HG03064 (cell line): Measurements from ENCODE around the gene CCNL2.
"Not testable (repeated sequence)": the region's sequence is repeated elsewhere in the genome, so short reads cannot be mapped to it uniquely, and the experiment has no call there.

Experiments
- ATAC-seq: cut with Tn5 transposase; IDR thresholded peaks from one replicate; pipeline ENCODE4 v1.9.1; 2021; ENCODE audit warnings: low read depth; ENCODE audit not compliant: unreplicated experiment

Gene CCNL2

GRCh38 chr1:1421147-1421906 lies 22.2 kb upstream of the CCNL2 start, which contains the start of gene ANKRD65:
Gene ANKRD65 (minus strand): TSS chr1:1421276. CDS start chr1:1421005, 271 bp downstream.
- no peak for ATAC-seq

- ATAC-seq = no peak
These were observed 21.6 kb upstream of the CCNL2 start for GRCh38 chr1:1420654-1421141.

- no peak for ATAC-seq
These were observed 20.9 kb upstream of the CCNL2 start for GRCh38 chr1:1419813-1420653.

DNA sequence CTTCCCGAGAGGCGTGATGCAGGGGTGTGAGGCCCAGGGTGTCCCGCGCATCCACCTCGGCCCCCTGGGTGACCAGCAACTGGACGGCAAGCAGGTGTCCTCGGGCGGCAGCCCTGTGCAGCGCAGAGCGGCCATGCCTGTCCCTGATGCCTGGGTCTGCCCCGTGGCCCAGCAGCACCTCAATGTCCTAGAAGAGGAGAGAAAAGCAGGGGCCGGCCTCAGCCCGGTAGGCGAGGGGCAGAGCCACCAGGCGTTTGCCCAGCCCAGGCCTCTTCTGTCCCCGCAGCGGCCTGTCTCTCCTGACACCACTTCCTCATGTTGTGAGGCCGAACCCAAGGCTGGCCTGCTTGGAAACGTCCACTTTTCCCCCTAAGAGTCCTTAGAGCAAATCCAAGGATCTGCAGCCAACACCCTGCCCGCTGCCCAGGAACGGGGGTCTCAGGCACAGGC lies 20.3 kb upstream of the CCNL2 start:
- ATAC-seq = no peak

- ATAC-seq = no peak
These were observed 19.6 kb upstream of the CCNL2 start for GRCh38 chr1:1418464-1419362.

- ATAC-seq = not testable (repeated sequence)
These were observed 18.8 kb upstream of the CCNL2 start for GRCh38 chr1:1417825-1418463.

DNA sequence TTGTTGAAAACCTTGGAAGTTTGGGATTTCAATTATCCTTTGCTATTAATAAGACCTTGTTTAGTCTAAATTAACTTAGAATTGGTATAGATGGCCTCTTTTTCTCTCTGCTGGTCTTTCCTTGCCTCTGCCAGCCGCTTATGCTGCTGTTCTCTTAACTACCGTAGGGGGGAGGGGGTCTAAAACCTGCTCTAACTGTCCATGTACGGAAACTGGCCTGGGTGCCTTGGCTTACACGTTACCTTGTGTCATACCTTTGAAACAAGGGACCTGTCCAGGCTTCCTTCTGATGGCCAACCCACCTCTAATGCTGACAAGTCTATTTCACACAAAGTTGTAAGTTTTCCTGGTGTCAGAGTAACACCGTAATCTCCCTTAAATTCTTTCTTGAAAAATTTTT lies 18.3 kb upstream of the CCNL2 start:
- not testable (repeated sequence) for ATAC-seq

GRCh38 chr1:1415751-1416150 lies 16.6 kb upstream of the CCNL2 start:
- ATAC-seq = no peak

GRCh38 chr1:1412311-1412902 lies 13.3 kb upstream of the CCNL2 start:
- not testable (repeated sequence) for ATAC-seq

DNA sequence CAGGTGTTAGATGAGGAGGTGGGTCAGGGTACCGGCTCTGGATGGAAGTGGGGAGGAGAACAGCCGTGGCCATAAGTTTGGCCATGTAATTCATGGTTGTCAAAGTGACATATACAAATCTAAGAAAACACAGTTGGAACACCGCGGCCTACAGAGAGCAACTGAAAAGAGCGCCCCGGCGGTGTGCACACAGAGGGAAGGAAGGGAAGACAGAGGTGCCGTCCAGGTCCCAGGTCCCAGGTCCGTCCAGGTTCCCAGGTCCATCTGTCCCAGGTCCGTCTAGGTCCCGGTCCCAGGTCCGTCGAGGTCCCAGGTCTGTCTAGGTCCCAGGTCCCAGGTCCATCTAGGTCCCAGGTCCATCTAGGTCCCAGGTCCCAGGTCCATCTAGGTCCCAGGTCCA lies 12.5 kb upstream of the CCNL2 start:
- ATAC-seq = no peak

DNA sequence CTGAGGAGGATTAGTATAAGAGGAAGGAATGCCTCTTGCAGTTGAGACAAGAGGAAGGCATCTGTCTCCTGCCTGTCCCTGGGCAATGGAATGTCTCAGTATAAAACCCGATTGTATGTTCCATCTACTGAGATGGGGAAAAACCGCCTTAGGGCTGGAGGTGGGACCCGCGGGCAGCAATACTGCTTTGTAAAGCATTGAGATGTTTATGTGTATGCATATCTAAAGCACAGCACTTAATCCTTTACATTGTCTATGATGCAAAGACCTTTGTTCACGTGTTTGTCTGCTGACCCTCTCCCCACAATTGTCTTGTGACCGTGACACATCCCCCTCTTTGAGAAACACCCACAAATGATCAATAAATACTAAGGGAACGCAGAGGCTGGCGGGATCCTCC lies 11.1 kb upstream of the CCNL2 start:
- ATAC-seq = not testable (repeated sequence)

DNA sequence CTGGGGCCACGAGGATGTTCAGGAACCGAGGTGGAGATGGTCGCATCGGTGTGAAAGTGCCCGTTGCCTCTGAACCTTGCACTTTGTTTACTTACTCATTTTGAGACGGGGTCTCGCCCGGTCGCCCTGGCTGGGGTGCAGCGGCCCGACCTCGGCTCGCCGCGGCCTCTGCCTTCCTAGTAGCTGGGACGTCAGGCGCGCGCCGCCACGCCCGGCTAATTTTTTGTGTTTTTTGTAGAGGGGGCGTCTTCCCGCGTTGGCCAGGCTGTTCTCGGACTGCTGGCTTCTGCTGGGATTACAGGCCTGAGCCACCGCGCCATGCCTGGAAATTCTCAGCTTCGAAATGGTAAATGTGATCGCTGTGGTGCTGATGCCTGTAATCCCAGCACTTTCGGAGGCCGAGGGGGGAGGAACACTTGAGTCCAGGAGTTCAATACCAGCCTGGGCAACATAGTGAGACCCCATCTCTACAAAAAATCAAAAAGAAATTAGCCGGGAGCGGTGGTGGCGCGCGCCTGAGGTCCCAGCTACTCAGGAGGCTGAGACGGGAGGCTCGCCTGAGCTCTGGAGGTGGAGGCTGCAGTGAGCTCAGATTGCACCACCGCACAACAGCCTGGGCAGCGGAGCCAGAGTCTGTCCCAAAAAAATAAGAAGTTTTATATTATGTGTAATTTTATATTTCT lies 8.6 kb upstream of the CCNL2 start:
- ATAC-seq = peak; percentile 29

GRCh38 chr1:1406821-1407635 lies 7.9 kb upstream of the CCNL2 start, which contains the start of gene MRPL20:
Gene MRPL20 (minus strand): TSS chr1:1407293. CDS start chr1:1407217, 76 bp downstream.
- ATAC-seq = peak; percentile 91

DNA sequence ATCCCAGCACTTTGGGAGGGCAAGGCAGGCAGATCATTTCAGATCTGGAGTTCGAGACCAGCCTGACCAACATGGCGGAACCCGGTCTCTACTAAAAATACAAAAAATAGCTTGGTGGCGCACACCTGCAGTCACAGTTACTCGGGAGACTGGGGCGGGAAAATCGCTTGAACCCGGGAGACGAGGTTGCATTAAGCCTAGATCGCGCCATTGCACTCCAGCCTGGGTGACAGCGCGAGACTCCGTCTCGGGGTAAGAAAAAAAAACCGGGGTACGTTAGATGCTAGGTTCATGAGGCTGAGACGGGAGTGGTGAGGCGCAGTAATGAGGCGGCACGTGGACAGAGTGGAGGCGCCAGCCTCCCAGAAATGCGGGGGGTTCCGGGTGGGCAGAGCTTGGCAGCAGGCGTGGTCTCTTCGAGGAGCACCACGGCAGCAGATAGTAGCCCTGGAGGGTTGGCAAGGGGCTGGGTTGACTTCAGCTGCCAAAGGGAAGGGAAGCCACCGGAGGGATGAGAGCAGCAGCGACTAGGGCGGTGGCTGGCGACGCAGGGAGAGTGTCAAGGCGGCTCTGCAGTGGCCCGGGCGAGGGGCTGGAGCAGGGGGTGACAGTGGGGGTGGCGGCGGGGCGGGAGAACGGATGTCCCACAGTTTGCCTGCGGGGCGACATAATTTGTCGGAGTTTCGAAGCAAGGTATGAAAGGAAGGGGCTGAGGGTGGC lies 7.1 kb upstream of the CCNL2 start:
- no peak for ATAC-seq

DNA sequence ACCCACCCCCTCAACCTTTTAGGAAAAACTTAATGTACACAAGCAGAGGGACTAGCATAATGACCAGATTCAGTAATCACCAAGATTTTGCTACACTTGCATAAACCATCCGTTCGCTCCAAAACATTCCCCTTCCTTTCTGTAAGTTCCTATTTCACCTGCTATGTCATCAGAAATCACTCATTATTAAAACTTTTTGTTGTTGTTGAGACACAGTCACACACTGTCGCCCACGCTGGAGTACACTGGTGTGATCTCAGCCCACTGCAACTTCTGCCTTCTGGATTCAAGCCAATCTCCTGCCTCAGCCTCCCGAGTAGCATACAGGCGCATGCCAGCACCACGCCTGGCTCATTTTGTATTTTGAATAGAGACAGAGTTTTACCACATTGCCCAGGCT lies 4.5 kb upstream of the CCNL2 start:
- no peak for ATAC-seq

DNA sequence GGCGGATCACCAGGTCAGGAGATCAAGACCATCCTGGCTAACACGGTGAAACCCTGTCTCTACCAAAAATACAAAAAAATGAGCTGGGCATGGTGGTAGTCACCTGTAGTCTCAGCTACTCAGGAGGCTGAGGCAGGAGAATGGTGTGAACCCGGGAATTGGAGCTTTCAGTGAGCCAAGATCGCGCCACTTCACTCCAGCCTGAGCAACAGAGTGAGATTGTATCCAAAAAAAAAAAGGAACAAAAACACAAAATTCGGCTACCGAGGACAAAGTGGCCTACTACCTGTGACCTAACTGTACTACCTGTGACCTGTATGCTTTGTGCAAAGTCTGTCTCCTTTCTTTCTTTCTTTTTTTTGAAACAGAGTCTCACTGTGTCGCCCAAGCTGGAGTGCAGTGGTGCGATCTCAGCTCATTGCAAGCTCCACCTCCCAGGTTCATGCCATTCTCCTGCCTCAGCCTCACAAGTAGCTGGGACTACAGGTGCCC lies 3.8 kb upstream of the CCNL2 start:
- not testable (repeated sequence) for ATAC-seq
